H9 (cell line): Measurements from ENCODE around the gene HACD1. TPM values are rescaled to one million over a fixed set of nuclear protein-coding genes. Genes with fewer than 3 reads are reported as not detected.

ENCODE experiments used
- DNase-seq: peaks from one replicate; pipeline ENCODE4 v3.0.0-alpha.2; 2017
- H2AFZ ChIP-seq: one replicate; pipeline ENCODE4 v1.6.1; 2013; ENCODE audit warnings: mild to moderate bottlenecking, low read length, control low read depth, moderate library complexity
- H2AK5ac ChIP-seq: 2 replicates; pipeline ENCODE4 v1.6.1; 2013; ENCODE audit warnings: low read length, control low read depth, mixed read lengths; ENCODE audit not compliant: insufficient read length
- H2BK120ac ChIP-seq: one replicate; pipeline ENCODE4 v1.6.1; 2013; ENCODE audit warnings: low read depth, mild to moderate bottlenecking, low read length, control low read depth, inconsistent platforms; ENCODE audit not compliant: poor library complexity, severe bottlenecking
- H2BK12ac ChIP-seq: 2 replicates; pipeline ENCODE4 v1.6.1; 2013; ENCODE audit warnings: low read length, control low read depth, mixed read lengths, low read depth; ENCODE audit not compliant: insufficient read length
- H2BK15ac ChIP-seq: 2 replicates; pipeline ENCODE4 v1.6.1; 2013; ENCODE audit warnings: low read depth, low read length, control low read depth
- H2BK20ac ChIP-seq: one replicate; pipeline ENCODE4 v1.6.1; 2013; ENCODE audit warnings: low read depth, mild to moderate bottlenecking, low read length, control low read depth, inconsistent platforms; ENCODE audit not compliant: poor library complexity, severe bottlenecking
- H2BK5ac ChIP-seq: 2 replicates; pipeline ENCODE4 v1.6.1; 2013; ENCODE audit warnings: low read length, control low read depth, mixed read lengths; ENCODE audit not compliant: insufficient read length
- H3K14ac ChIP-seq: 2 replicates; pipeline ENCODE4 v1.6.1; 2013; ENCODE audit warnings: low read length, control low read depth; ENCODE audit not compliant: insufficient read depth
- H3K18ac ChIP-seq: 2 replicates; pipeline ENCODE4 v1.6.1; 2013; ENCODE audit warnings: low read depth, mild to moderate bottlenecking, mixed read lengths, low read length, control low read depth; ENCODE audit not compliant: insufficient read length
- H3K23ac ChIP-seq: 2 replicates; pipeline ENCODE4 v1.6.1; 2013; ENCODE audit warnings: low read length, control low read depth, mixed read lengths, low read depth; ENCODE audit not compliant: insufficient read length
- H3K23me2 ChIP-seq: 2 replicates; pipeline ENCODE4 v1.6.1; 2013; ENCODE audit warnings: low read depth, mild to moderate bottlenecking, mixed read lengths, low read length, control low read depth; ENCODE audit not compliant: insufficient read length, poor library complexity, severe bottlenecking
- H3K27ac ChIP-seq: 2 replicates; pipeline ENCODE4 v1.5.1; 2013; ENCODE audit warnings: low read length, control low read depth, mixed read lengths, low read depth; ENCODE audit not compliant: insufficient read length
- H3K27me3 ChIP-seq: 2 replicates; pipeline ENCODE4 v1.6.1; 2013; ENCODE audit warnings: low read length, control low read depth, inconsistent platforms; ENCODE audit not compliant: insufficient read depth
- H3K4ac ChIP-seq: 2 replicates; pipeline ENCODE4 v1.6.1; 2013; ENCODE audit warnings: low read depth, mild to moderate bottlenecking, control low read depth, inconsistent platforms, low read length, moderate library complexity
- H3K4me1 ChIP-seq: 2 replicates; pipeline ENCODE4 v1.6.1; 2013; ENCODE audit warnings: low read length, control low read depth, inconsistent platforms; ENCODE audit not compliant: insufficient read depth
- H3K4me2 ChIP-seq: 2 replicates; pipeline ENCODE4 v1.6.1; 2013; ENCODE audit warnings: low read length, control low read depth, mixed read lengths; ENCODE audit not compliant: insufficient read length, insufficient read depth
- H3K56ac ChIP-seq: 2 replicates; pipeline ENCODE4 v1.6.1; 2013; ENCODE audit warnings: low read depth, mild to moderate bottlenecking, mixed read lengths, low read length, control low read depth; ENCODE audit not compliant: insufficient read length
- H3K79me1 ChIP-seq: 2 replicates; pipeline ENCODE4 v1.6.1; 2013; ENCODE audit warnings: low read depth, mild to moderate bottlenecking, moderate library complexity, low read length, control low read depth, inconsistent platforms; ENCODE audit not compliant: insufficient read depth, poor library complexity, severe bottlenecking
- H3K79me2 ChIP-seq: 2 replicates; pipeline ENCODE4 v1.6.1; 2013; ENCODE audit warnings: low read length, control low read depth, inconsistent platforms; ENCODE audit not compliant: insufficient read depth
- H3K9ac ChIP-seq: 2 replicates; pipeline ENCODE4 v1.6.1; 2013; ENCODE audit warnings: low read length, control low read depth, mixed read lengths; ENCODE audit not compliant: insufficient read length; ENCODE audit errors: extremely low read depth
- H3K9me3 ChIP-seq: one replicate; pipeline ENCODE4 v1.6.1; 2013; ENCODE audit warnings: low read depth, low read length, inconsistent platforms; ENCODE audit not compliant: control insufficient read depth
- H3T11ph ChIP-seq: one replicate; pipeline ENCODE4 v1.6.1; 2013; ENCODE audit warnings: mild to moderate bottlenecking, low read length, control low read depth, inconsistent platforms
- H4K20me1 ChIP-seq: one replicate; pipeline ENCODE4 v1.6.1; 2013; ENCODE audit not compliant: control insufficient read depth, insufficient read length, insufficient read depth
- H4K5ac ChIP-seq: 2 replicates; pipeline ENCODE4 v1.6.1; 2013; ENCODE audit warnings: low read depth, mild to moderate bottlenecking, mixed read lengths, low read length, control low read depth; ENCODE audit not compliant: insufficient read length
- H4K8ac ChIP-seq: replicated peaks from 2 replicates; pipeline ENCODE4 v1.6.1; 2013; ENCODE audit warnings: low read length, control low read depth, mixed read lengths, low read depth; ENCODE audit not compliant: insufficient read length
- H4K91ac ChIP-seq: 2 replicates; pipeline ENCODE4 v1.6.1; 2013; ENCODE audit warnings: low read depth, mild to moderate bottlenecking, moderate library complexity, mixed read lengths, low read length, control low read depth; ENCODE audit not compliant: insufficient read length
- H3K27ac Mint-ChIP-seq, 3 experiments: 2 replicates in 2 of 3; 3 replicates in 1 of 3; pipeline ENCODE4 v1.8.0; 2020 to 2021; ENCODE audit warnings: mixed read lengths in 3 of 3, mild to moderate bottlenecking in 1 of 3, moderate library complexity in 1 of 3
- H3K27me3 Mint-ChIP-seq: 2 replicates; pipeline ENCODE4 v1.8.0; 2021; ENCODE audit warnings: low read depth, mild to moderate bottlenecking, moderate library complexity, mixed read lengths
- H3K36me3 Mint-ChIP-seq, 3 experiments: 2 replicates in 2 of 3; 3 replicates in 1 of 3; pipeline ENCODE4 v1.8.0; 2020 to 2021; ENCODE audit warnings: low read depth in 3 of 3, mixed read lengths in 3 of 3; ENCODE audit not compliant: insufficient read depth in 1 of 3
- H3K4me1 Mint-ChIP-seq, 2 experiments: 2 replicates each; pipeline ENCODE4 v1.8.0; 2020; ENCODE audit warnings: mixed read lengths in 2 of 2
- H3K4me3 Mint-ChIP-seq, 2 experiments: 2 replicates in 1 of 2; 3 replicates in 1 of 2; pipeline ENCODE4 v1.8.0; 2020 to 2021; ENCODE audit warnings: mild to moderate bottlenecking in 2 of 2, mixed read lengths in 2 of 2, moderate library complexity in 1 of 2
- H3K9me3 Mint-ChIP-seq, 2 experiments: 2 replicates in 1 of 2; 3 replicates in 1 of 2; pipeline ENCODE4 v1.8.0; 2020; ENCODE audit warnings: mild to moderate bottlenecking in 2 of 2, mixed read lengths in 2 of 2, moderate library complexity in 1 of 2
- total RNA-seq: library from RNA; stranded (reverse); gene quantifications from 2 replicates; pipeline ENCODE4 v1.2.1, GENCODE V29; 2021
- TF ChIP-seq, protein P1 (sequence below): fragments of 200-600 bp; sonication (generic); conservative IDR thresholded peaks from 3 replicates; pipeline ENCODE4 v1.8.0; 2021; ENCODE audit warnings: antibody characterized with exemption, mild to moderate bottlenecking

HACD1 gene
- total RNA-seq, 1 experiment from 2014 or later: 25.0 TPM

DNA sequence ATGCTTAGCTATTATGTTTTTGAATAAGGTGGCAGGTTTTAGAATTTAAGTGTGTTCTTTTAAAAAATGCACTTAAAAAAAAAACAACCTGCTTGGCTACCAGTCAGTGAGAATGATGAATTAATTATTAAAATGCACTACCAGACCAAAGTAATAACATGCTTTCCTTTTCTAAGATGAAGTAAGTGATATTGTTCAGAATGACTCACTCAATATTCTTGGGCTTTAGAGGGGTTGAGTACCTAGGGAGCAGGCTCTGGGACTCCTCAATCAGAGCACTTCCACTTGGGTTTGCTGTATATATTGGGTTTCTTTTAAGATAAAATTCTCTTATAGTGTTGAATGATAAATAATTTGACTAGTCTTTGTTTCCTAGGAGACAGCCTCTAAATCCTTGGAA lies 35.4 kb upstream of the HACD1 start:
- H3K9ac ChIP-seq: no peak overlapping the region
- Mint-ChIP-seq H3K4me3 (no peak overlapping the region), H3K4me1 (peaks cover 16 to 43% of the 10 kb centered on the region in 2 experiments), H3K9me3 (peaks cover 28 to 48% of the 10 kb centered on the region in 2 experiments), H3K27me3 (no peaks in the 10 kb centered on the region), H3K27ac (no peak overlapping the region), H3K36me3 (peaks cover 33 to 67% (median 45%) of the 10 kb centered on the region in 3 experiments)
- no peak overlapping the region for H2AFZ ChIP-seq
- H3K23me2 ChIP-seq: no peaks in the 10 kb centered on the region
- peaks cover 13% of the 10 kb centered on the region for H3K9me3 ChIP-seq
- H4K5ac ChIP-seq: no peak overlapping the region
- no peak overlapping the region for H3K23ac ChIP-seq
- H3T11ph ChIP-seq: no peak overlapping the region
- H3K56ac ChIP-seq: no peak overlapping the region
- no peaks in the 10 kb centered on the region for H3K27me3 ChIP-seq
- H3K18ac ChIP-seq: no peak overlapping the region
- H3K27ac ChIP-seq: no peak overlapping the region
- H2BK120ac ChIP-seq: no peak overlapping the region
- no peak overlapping the region for H2AK5ac ChIP-seq
- H4K91ac ChIP-seq: no peak overlapping the region
- H3K4me1 ChIP-seq: peaks cover 3% of the 10 kb centered on the region; the same call in 1 of the 2 replicates
- H3K14ac ChIP-seq: no peak overlapping the region
- no peak overlapping the region for H3K4ac ChIP-seq
- no peak overlapping the region for H4K8ac ChIP-seq
- H3K79me1 ChIP-seq: peaks cover 11% of the 10 kb centered on the region
- no peak overlapping the region for H2BK20ac ChIP-seq
- H3K79me2 ChIP-seq: peaks cover 38% of the 10 kb centered on the region; the same call in 1 of the 2 replicates
- TF ChIP-seq, protein P1, sequence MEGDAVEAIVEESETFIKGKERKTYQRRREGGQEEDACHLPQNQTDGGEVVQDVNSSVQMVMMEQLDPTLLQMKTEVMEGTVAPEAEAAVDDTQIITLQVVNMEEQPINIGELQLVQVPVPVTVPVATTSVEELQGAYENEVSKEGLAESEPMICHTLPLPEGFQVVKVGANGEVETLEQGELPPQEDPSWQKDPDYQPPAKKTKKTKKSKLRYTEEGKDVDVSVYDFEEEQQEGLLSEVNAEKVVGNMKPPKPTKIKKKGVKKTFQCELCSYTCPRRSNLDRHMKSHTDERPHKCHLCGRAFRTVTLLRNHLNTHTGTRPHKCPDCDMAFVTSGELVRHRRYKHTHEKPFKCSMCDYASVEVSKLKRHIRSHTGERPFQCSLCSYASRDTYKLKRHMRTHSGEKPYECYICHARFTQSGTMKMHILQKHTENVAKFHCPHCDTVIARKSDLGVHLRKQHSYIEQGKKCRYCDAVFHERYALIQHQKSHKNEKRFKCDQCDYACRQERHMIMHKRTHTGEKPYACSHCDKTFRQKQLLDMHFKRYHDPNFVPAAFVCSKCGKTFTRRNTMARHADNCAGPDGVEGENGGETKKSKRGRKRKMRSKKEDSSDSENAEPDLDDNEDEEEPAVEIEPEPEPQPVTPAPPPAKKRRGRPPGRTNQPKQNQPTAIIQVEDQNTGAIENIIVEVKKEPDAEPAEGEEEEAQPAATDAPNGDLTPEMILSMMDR: no peak
- no peak overlapping the region for H2BK5ac ChIP-seq
- no peaks in the 10 kb centered on the region for H4K20me1 ChIP-seq
- H2BK15ac ChIP-seq: no peak overlapping the region
- no peak for DNase-seq
- no peak overlapping the region for H2BK12ac ChIP-seq
- H3K4me2 ChIP-seq: no peak overlapping the region
